HepG2 (cell line): ENCODE measurements around the gene AMZ2. TPM values are rescaled to one million over a fixed set of nuclear protein-coding genes. Genes with fewer than 3 reads are reported as not detected.

Source experiments
- CC2D1A ChIP-seq: sonication (generic); formaldehyde crosslinking; IDR thresholded peaks from 2 replicates; pipeline ENCODE4 v1.8.1; 2023; ENCODE audit warnings: mild to moderate bottlenecking, missing genetic modification reagents
- DMAP1 ChIP-seq: IDR thresholded peaks from 2 replicates; pipeline ENCODE4 v1.6.1; 2016
- IRF2 ChIP-seq: IDR thresholded peaks from 2 replicates; pipeline ENCODE4 v1.6.1; 2018; ENCODE audit warnings: missing genetic modification reagents, missing compliant biosample characterization
- RFXANK ChIP-seq: IDR thresholded peaks from 2 replicates; pipeline ENCODE4 v1.6.1; 2016
- SKI ChIP-seq: fragments of 450-650 bp; IDR thresholded peaks from one replicate; pipeline ENCODE4 v1.6.1; 2018; ENCODE audit warnings: mild to moderate bottlenecking; ENCODE audit not compliant: partially characterized antibody
- SOX5 ChIP-seq: IDR thresholded peaks from 2 replicates; pipeline ENCODE4 v1.6.1; 2016; ENCODE audit warnings: borderline replicate concordance
- TP53 ChIP-seq: sonication (generic); formaldehyde crosslinking; conservative IDR thresholded peaks from 2 replicates; pipeline ENCODE4 v1.4.0; 2020; ENCODE audit warnings: missing genetic modification reagents
- YY1 ChIP-seq: IDR thresholded peaks from 2 replicates; pipeline ENCODE4 v1.6.1; 2011; ENCODE audit warnings: low read length, low read depth, moderate library complexity, mild to moderate bottlenecking; ENCODE audit not compliant: insufficient read depth, insufficient replicate concordance
- ZNF34 ChIP-seq: sonication (generic); formaldehyde crosslinking; IDR thresholded peaks from 2 replicates; pipeline ENCODE4 v1.4.0; 2020; ENCODE audit warnings: mild to moderate bottlenecking, missing genetic modification reagents, borderline replicate concordance
- ZNF468 ChIP-seq: sonication (generic); formaldehyde crosslinking; IDR thresholded peaks from 2 replicates; pipeline ENCODE4 v1.8.0; 2022; ENCODE audit warnings: mild to moderate bottlenecking, moderate library complexity, missing genetic modification reagents
- ZNF564 ChIP-seq: sonication (generic); formaldehyde crosslinking; IDR thresholded peaks from 2 replicates; pipeline ENCODE4 v1.8.1; 2023; ENCODE audit warnings: mild to moderate bottlenecking, missing genetic modification reagents
- ZNF598 ChIP-seq: sonication (generic); formaldehyde crosslinking; IDR thresholded peaks from 2 replicates; pipeline ENCODE4 v1.5.1; 2020; ENCODE audit warnings: mild to moderate bottlenecking, missing genetic modification reagents, borderline replicate concordance
- polyA plus RNA-seq, 8 experiments: library from polyadenylated mRNA; depleted of rRNA in 3 of 8; stranded (reverse) in 7 of 8; unstranded in 1 of 8; fragments of >200 nt; fragmentation: Illumina TruSeq in 4 of 8; extraction: Trizol in 4 of 8; gene quantifications; 2 replicates each; pipeline versions ENCODE4 v1.2.1 to v1.2.3, GENCODE V29; 2011 to 2016; ENCODE audit warnings: low read depth in 4 of 8, missing spikeins in 1 of 8, mixed read lengths in 1 of 8; ENCODE audit not compliant: insufficient read depth in 1 of 8
- total RNA-seq, 5 experiments: library from RNA; depleted of rRNA; stranded (reverse); fragments of >200 nt; fragmentation: Illumina TruSeq; extraction: Trizol; gene quantifications; 2 replicates each; pipeline ENCODE4 v1.2.3, GENCODE V29; 2016; ENCODE audit warnings: low read depth in 1 of 5
- TF ChIP-seq, protein P1 (sequence below): sonication (generic); formaldehyde crosslinking; IDR thresholded peaks from 2 replicates; pipeline ENCODE4 v1.4.0; 2020; ENCODE audit warnings: missing genetic modification reagents, borderline replicate concordance
- TF ChIP-seq, protein P2 (sequence below): sonication (generic); formaldehyde crosslinking; IDR thresholded peaks from 2 replicates; pipeline ENCODE4 v1.4.0; 2020; ENCODE audit warnings: mild to moderate bottlenecking, missing genetic modification reagents
- TF ChIP-seq, protein P3 (sequence below): sonication (generic); formaldehyde crosslinking; IDR thresholded peaks from 2 replicates; pipeline ENCODE4 v1.5.0; 2020; ENCODE audit warnings: mild to moderate bottlenecking, missing genetic modification reagents, borderline replicate concordance
- TF ChIP-seq, protein P4 (sequence below): sonication (generic); formaldehyde crosslinking; IDR thresholded peaks from 2 replicates; pipeline ENCODE4 v1.4.0; 2020; ENCODE audit warnings: missing genetic modification reagents

The AMZ2 gene
- total and polyA plus RNA-seq, 2 of the 13 experiments (the other 11 are each of a cell fraction or from before 2014, with no cell fraction given), result 86.9 to 90.2 TPM

DNA sequence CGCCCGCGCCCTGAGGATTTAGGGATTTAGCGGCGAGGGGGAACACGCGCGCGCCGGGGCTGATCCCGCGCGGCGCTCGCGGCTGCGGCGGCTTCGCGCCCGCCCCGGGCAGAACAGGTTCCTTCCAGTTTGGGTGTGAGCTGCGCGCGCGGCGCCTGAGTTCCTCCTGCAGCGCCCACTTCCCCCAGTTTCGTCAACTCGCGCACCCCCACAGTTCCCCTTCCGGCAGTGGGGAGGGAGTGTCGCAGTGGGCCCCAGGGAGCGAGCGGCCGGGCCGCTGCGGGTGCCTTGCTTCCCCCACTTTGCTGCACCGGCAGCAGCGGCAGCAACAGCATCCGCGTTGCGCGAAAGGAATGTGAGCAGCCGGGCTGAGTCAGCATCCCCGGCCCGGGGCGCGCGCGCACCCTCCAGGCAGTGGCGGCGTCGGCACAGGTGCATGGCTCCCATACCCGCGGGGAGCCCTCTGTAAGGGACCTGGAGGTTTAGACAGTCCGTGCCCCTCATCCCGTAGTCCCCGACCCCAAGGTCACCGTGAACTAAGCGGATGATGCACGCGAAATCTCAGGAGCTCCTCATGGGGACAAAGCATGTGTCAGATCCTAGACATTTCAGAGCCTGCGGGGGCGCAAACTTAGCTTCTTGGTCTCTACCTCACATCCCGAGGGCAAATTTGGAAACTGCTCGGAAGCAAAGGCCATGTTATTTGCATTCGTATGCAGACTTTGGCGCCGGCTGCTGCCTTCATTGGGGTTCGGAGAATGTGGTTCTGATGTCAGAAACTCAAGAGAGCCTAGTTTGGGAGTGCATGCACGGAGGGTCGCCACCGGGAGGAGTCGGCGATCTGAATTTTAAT, 44.2 kb downstream of the AMZ2 start (continued):
- TF ChIP-seq, protein P1, sequence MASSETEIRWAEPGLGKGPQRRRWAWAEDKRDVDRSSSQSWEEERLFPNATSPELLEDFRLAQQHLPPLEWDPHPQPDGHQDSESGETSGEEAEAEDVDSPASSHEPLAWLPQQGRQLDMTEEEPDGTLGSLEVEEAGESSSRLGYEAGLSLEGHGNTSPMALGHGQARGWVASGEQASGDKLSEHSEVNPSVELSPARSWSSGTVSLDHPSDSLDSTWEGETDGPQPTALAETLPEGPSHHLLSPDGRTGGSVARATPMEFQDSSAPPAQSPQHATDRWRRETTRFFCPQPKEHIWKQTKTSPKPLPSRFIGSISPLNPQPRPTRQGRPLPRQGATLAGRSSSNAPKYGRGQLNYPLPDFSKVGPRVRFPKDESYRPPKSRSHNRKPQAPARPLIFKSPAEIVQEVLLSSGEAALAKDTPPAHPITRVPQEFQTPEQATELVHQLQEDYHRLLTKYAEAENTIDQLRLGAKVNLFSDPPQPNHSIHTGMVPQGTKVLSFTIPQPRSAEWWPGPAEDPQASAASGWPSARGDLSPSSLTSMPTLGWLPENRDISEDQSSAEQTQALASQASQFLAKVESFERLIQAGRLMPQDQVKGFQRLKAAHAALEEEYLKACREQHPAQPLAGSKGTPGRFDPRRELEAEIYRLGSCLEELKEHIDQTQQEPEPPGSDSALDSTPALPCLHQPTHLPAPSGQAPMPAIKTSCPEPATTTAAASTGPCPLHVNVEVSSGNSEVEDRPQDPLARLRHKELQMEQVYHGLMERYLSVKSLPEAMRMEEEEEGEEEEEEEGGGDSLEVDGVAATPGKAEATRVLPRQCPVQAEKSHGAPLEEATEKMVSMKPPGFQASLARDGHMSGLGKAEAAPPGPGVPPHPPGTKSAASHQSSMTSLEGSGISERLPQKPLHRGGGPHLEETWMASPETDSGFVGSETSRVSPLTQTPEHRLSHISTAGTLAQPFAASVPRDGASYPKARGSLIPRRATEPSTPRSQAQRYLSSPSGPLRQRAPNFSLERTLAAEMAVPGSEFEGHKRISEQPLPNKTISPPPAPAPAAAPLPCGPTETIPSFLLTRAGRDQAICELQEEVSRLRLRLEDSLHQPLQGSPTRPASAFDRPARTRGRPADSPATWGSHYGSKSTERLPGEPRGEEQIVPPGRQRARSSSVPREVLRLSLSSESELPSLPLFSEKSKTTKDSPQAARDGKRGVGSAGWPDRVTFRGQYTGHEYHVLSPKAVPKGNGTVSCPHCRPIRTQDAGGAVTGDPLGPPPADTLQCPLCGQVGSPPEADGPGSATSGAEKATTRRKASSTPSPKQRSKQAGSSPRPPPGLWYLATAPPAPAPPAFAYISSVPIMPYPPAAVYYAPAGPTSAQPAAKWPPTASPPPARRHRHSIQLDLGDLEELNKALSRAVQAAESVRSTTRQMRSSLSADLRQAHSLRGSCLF, result no peak
- TF ChIP-seq RFXANK (CRISPR knock-in tag) (no peak), SKI (no peak), ZNF564 (CRISPR knock-in tag) (no peak), ZNF468 (no peak), TP53 (CRISPR knock-in tag) (no peak), IRF2 (CRISPR knock-in tag) (peak; percentile 59), ZNF598 (CRISPR knock-in tag) (peak; percentile 62; the same call in 1 of the 2 replicates), YY1 (peak; percentile 18), DMAP1 (CRISPR knock-in tag) (peak; percentile 63; the same call in 1 of the 2 replicates), CC2D1A (CRISPR knock-in tag) (no peak), ZNF34 (CRISPR knock-in tag) (no peak; the same call in 1 of the 2 replicates), SOX5 (CRISPR knock-in tag) (no peak; the same call in 1 of the 2 replicates)
- TF ChIP-seq, protein P2, sequence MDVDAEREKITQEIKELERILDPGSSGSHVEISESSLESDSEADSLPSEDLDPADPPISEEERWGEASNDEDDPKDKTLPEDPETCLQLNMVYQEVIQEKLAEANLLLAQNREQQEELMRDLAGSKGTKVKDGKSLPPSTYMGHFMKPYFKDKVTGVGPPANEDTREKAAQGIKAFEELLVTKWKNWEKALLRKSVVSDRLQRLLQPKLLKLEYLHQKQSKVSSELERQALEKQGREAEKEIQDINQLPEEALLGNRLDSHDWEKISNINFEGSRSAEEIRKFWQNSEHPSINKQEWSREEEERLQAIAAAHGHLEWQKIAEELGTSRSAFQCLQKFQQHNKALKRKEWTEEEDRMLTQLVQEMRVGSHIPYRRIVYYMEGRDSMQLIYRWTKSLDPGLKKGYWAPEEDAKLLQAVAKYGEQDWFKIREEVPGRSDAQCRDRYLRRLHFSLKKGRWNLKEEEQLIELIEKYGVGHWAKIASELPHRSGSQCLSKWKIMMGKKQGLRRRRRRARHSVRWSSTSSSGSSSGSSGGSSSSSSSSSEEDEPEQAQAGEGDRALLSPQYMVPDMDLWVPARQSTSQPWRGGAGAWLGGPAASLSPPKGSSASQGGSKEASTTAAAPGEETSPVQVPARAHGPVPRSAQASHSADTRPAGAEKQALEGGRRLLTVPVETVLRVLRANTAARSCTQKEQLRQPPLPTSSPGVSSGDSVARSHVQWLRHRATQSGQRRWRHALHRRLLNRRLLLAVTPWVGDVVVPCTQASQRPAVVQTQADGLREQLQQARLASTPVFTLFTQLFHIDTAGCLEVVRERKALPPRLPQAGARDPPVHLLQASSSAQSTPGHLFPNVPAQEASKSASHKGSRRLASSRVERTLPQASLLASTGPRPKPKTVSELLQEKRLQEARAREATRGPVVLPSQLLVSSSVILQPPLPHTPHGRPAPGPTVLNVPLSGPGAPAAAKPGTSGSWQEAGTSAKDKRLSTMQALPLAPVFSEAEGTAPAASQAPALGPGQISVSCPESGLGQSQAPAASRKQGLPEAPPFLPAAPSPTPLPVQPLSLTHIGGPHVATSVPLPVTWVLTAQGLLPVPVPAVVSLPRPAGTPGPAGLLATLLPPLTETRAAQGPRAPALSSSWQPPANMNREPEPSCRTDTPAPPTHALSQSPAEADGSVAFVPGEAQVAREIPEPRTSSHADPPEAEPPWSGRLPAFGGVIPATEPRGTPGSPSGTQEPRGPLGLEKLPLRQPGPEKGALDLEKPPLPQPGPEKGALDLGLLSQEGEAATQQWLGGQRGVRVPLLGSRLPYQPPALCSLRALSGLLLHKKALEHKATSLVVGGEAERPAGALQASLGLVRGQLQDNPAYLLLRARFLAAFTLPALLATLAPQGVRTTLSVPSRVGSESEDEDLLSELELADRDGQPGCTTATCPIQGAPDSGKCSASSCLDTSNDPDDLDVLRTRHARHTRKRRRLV, result 0 out of 2 replicates have a peak, but pooled peaks have one; percentile 92
- TF ChIP-seq, protein P3, sequence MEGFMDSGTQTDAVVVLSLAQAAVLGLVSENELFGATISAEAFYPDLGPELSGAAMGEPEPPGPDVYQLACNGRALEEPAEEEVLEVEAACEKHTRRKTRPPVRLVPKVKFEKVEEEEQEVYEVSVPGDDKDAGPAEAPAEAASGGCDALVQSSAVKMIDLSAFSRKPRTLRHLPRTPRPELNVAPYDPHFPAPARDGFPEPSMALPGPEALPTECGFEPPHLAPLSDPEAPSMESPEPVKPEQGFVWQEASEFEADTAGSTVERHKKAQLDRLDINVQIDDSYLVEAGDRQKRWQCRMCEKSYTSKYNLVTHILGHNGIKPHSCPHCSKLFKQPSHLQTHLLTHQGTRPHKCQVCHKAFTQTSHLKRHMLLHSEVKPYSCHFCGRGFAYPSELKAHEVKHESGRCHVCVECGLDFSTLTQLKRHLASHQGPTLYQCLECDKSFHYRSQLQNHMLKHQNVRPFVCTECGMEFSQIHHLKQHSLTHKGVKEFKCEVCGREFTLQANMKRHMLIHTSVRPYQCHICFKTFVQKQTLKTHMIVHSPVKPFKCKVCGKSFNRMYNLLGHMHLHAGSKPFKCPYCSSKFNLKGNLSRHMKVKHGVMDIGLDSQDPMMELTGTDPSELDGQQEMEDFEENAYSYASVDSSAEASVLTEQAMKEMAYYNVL (CRISPR knock-in tag), result 0 out of 2 replicates have a peak, but pooled peaks have one; percentile 17
- TF ChIP-seq, protein P4, sequence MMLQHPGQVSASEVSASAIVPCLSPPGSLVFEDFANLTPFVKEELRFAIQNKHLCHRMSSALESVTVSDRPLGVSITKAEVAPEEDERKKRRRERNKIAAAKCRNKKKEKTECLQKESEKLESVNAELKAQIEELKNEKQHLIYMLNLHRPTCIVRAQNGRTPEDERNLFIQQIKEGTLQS, result 0 out of 2 replicates have a peak, but pooled peaks have one; percentile 52
